Fibroblast of lung (primary cell): ENCODE results near the gene ACBD6. TPM values are rescaled to one million over a fixed set of nuclear protein-coding genes. Genes with fewer than 3 reads are reported as not detected.

Experiments used
- DNase-seq, 2 donors: peaks; one replicate each; pipeline versions ENCODE4 v3.0.0 to v3.0.0-alpha.2; 2010; ENCODE audit warnings: low read depth in 2 of 2
- H2AFZ ChIP-seq: 2 replicates; pipeline ENCODE4 v1.5.1; 2012; ENCODE audit warnings: low read length, control low read depth, inconsistent platforms
- H3K27ac ChIP-seq: 2 replicates; pipeline ENCODE4 v1.5.1; 2011; ENCODE audit warnings: low read length, control low read depth; ENCODE audit not compliant: insufficient read depth
- H3K27me3 ChIP-seq: 2 replicates; pipeline ENCODE4 v1.5.1; 2011; ENCODE audit warnings: mild to moderate bottlenecking, low read length; ENCODE audit not compliant: control insufficient read depth, insufficient read depth
- H3K36me3 ChIP-seq: 2 replicates; pipeline ENCODE4 v1.5.1; 2011; ENCODE audit warnings: low read length; ENCODE audit not compliant: control insufficient read depth, insufficient read depth
- H3K4me1 ChIP-seq: 2 replicates; pipeline ENCODE4 v1.5.1; 2011; ENCODE audit warnings: low read length; ENCODE audit not compliant: control insufficient read depth, insufficient read depth; ENCODE audit errors: extremely low read depth
- H3K4me2 ChIP-seq: 2 replicates; pipeline ENCODE4 v1.5.1; 2011; ENCODE audit warnings: low read length, control low read depth; ENCODE audit not compliant: insufficient read depth; ENCODE audit errors: extremely low read depth
- H3K4me3 ChIP-seq, 4 experiments: fragments of 200-600 bp in 1 of 4; sonication (generic) in 1 of 4; replicated peaks in 1 of 4; 2 replicates each; pipeline ENCODE4 v1.5.1; 2011 to 2016; ENCODE audit warnings: low read length in 4 of 4, low read depth in 3 of 4, mild to moderate bottlenecking in 3 of 4, control low read depth in 2 of 4, inconsistent platforms in 1 of 4, mixed read lengths in 1 of 4; ENCODE audit not compliant: insufficient read depth in 1 of 4; ENCODE audit errors: control extremely low read depth in 1 of 4
- H3K79me2 ChIP-seq: 2 replicates; pipeline ENCODE4 v1.5.1; 2012; ENCODE audit warnings: mild to moderate bottlenecking, low read length, inconsistent platforms; ENCODE audit not compliant: control insufficient read depth, insufficient read depth
- H3K9ac ChIP-seq: 2 replicates; pipeline ENCODE4 v1.5.1; 2011; ENCODE audit warnings: mild to moderate bottlenecking, low read length, control low read depth; ENCODE audit not compliant: insufficient read depth
- H3K9me3 ChIP-seq: 2 replicates; pipeline ENCODE4 v1.5.1; 2012; ENCODE audit warnings: low read depth, low read length; ENCODE audit not compliant: control insufficient read depth, insufficient read depth
- H4K20me1 ChIP-seq: 2 replicates; pipeline ENCODE4 v1.5.1; 2011; ENCODE audit warnings: low read length; ENCODE audit not compliant: control insufficient read depth, insufficient read depth; ENCODE audit errors: extremely low read depth
- EZH2 ChIP-seq: IDR thresholded peaks from 2 replicates; pipeline ENCODE4 v1.5.1; 2012; ENCODE audit warnings: low read length, control low read depth, mild to moderate bottlenecking; ENCODE audit errors: missing control alignments
- polyA plus RNA-seq, 2 donors: library from polyadenylated mRNA; depleted of rRNA in 1 of 2; stranded (reverse) in 1 of 2; unstranded in 1 of 2; fragments of >200 nt; gene quantifications; 2 replicates each; pipeline ENCODE4 v1.2.1, GENCODE V29; 2011 to 2012; ENCODE audit warnings: missing spikeins in 1 of 2
- total RNA-seq: library from RNA; depleted of rRNA; stranded (reverse); fragments of >200 nt; gene quantifications from 2 replicates; pipeline ENCODE4 v1.2.1, GENCODE V29; 2014
- TF ChIP-seq, protein P1 (sequence below), 2 donors: IDR thresholded peaks in 1 of 2; conservative IDR thresholded peaks in 1 of 2; 1 replicate in 1 of 2; 2 replicates in 1 of 2; pipeline ENCODE4 v1.5.1; 2011 to 2012; ENCODE audit warnings: low read length in 2 of 2, control low read depth in 1 of 2, inconsistent platforms in 1 of 2, low read depth in 1 of 2, mild to moderate bottlenecking in 1 of 2

Gene ACBD6
- total and polyA plus RNA-seq, 2 donors (not counting 1 experiment from before 2014, with no cell fraction given): 63.4 to 78.7 TPM

DNA sequence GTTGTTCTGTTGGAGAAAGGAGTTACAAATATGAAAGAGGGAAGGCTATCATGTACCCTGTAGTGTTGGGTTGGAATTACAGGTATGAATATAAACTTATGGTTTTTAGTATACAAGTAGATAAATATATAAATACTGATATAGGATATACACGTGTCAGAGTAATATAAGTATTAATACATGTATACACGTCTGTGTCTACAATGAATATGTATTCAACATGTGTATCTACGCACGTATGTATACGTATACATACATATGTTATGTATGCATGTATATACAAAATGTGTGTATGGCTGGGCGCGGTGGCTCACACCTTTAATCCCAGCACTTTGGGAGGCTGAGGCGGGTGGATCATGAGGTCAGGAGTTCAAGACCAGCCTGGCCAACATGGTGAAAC is 17.9 kb downstream of the ACBD6 start:
- Histone ChIP-seq H3K27me3 (no peaks in the 10 kb centered on the region), H2AFZ (no peak overlapping the region), H3K36me3 (peaks cover 2% of the 10 kb centered on the region), H4K20me1 (no peaks in the 10 kb centered on the region), H3K9me3 (no peaks in the 10 kb centered on the region), H3K9ac (no peak overlapping the region), H3K4me2 (no peak overlapping the region), H3K27ac (no peak overlapping the region), H3K4me3 (no peak overlapping the region), H3K79me2 (no peaks in the 10 kb centered on the region), H3K4me1 (no peaks in the 10 kb centered on the region)
- DNase-seq: no peak
- TF ChIP-seq, protein P1, sequence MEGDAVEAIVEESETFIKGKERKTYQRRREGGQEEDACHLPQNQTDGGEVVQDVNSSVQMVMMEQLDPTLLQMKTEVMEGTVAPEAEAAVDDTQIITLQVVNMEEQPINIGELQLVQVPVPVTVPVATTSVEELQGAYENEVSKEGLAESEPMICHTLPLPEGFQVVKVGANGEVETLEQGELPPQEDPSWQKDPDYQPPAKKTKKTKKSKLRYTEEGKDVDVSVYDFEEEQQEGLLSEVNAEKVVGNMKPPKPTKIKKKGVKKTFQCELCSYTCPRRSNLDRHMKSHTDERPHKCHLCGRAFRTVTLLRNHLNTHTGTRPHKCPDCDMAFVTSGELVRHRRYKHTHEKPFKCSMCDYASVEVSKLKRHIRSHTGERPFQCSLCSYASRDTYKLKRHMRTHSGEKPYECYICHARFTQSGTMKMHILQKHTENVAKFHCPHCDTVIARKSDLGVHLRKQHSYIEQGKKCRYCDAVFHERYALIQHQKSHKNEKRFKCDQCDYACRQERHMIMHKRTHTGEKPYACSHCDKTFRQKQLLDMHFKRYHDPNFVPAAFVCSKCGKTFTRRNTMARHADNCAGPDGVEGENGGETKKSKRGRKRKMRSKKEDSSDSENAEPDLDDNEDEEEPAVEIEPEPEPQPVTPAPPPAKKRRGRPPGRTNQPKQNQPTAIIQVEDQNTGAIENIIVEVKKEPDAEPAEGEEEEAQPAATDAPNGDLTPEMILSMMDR (conservative IDR thresholded peaks at IDR 0.05 in 1 of 2, IDR thresholded peaks at IDR 0.05 in 1 of 2; ENCODE audit: low read depth in 1 of 2, low read length in 2 of 2): no peak
- TF ChIP-seq EZH2: no peak

DNA sequence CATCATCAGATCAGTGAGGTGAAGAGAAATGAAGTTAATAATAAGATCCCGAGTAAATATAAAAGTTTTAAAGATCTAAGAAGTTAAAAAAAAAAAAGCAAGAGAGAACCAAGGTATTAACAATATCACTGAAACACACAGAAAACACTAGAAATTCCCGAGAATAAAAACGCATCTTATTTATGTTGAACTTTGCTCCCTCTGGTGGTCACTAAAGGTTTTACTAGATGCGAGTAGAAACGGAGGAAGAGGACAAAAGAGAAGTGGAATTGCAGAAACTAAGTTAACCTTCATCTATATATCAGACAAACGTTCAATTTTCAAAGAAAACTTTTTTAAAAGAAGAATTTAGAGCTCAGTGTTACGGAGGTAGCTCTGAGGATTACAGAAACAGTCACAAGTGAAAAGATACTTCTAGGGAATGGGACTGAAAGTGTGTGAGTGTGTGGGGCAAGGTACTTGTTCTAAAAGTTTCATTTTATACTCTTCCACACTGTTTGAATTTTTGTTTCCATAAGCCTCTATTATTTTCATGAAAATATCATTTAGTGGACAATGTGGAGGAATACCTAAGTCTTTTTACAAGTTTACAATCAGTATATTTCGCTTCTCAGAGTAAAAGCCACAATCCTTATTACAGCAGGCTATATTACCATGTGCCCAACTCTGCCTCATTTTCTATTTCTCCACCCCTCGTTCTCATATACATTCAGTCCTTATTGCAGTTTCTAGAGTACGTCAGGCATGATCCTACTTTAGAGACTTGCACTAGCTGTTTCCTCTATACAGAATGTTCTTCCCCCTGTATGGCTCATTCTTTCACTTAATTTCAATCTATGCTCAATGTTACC is 19.7 kb downstream of the ACBD6 start:
- Histone ChIP-seq H3K79me2 (no peaks in the 10 kb centered on the region), H3K4me2 (peak overlapping the region; percentile 60), H4K20me1 (no peaks in the 10 kb centered on the region), H3K4me3 (peak overlapping the region in 1 of 4 experiments; percentile 32), H3K9me3 (no peaks in the 10 kb centered on the region), H3K4me1 (no peaks in the 10 kb centered on the region), H3K36me3 (peaks cover 2% of the 10 kb centered on the region), H3K27ac (no peak overlapping the region), H3K27me3 (no peaks in the 10 kb centered on the region), H2AFZ (no peak overlapping the region), H3K9ac (no peak overlapping the region)
- peak; percentile 37 to 77 for DNase-seq
- no peak for TF ChIP-seq EZH2
- TF ChIP-seq, protein P1 (conservative IDR thresholded peaks at IDR 0.05 in 1 of 2, IDR thresholded peaks at IDR 0.05 in 1 of 2; ENCODE audit: low read depth in 1 of 2, low read length in 2 of 2): peak; percentile 56 to 65

DNA sequence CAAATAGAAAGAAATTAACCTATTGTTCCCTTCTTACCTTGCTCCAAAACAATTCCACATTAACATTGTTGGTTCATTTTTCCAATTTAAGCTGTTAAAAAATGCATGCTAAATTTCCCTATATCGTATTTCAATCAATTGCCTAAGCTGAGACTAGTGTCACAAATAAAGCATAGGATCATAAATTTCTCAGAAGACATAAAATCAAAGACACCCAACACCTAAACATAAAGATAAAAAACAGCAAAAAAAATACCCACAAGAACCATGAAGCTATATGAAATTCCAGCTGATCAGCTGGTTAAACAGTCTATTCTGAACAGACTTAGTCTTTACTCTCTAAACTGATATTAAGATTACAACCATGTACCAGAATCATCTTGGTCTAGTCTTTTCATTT is 32.3 kb downstream of the ACBD6 start:
- TF ChIP-seq, protein P1 (conservative IDR thresholded peaks at IDR 0.05 in 1 of 2, IDR thresholded peaks at IDR 0.05 in 1 of 2; ENCODE audit: low read depth in 1 of 2, low read length in 2 of 2): no peak
- TF ChIP-seq EZH2: no peak
- Histone ChIP-seq H3K4me2 (no peak overlapping the region), H3K36me3 (no peaks in the 10 kb centered on the region), H3K27me3 (no peaks in the 10 kb centered on the region), H3K27ac (no peak overlapping the region), H3K9ac (no peak overlapping the region), H3K4me1 (no peaks in the 10 kb centered on the region), H3K79me2 (no peaks in the 10 kb centered on the region), H4K20me1 (no peaks in the 10 kb centered on the region), H2AFZ (no peak overlapping the region), H3K4me3 (no peak overlapping the region), H3K9me3 (no peaks in the 10 kb centered on the region)
- DNase-seq: no peak
